Lower lobe of right lung (tissue), 2 donors: ENCODE results near the gene BBLN. TPM values are rescaled to one million over a fixed set of nuclear protein-coding genes. Genes with fewer than 3 reads are reported as not detected.

Experiments used
- ATAC-seq, 2 donors: fragments of 200-7000 bp; cut with Tn5 transposase; one replicate each; pipeline ENCODE4 v1.9.1; 2020 to 2022; ENCODE audit warnings: mild to moderate bottlenecking in 2 of 2, moderate library complexity in 2 of 2
- DNase-seq: peaks from one replicate; pipeline ENCODE4 v3.0.0-alpha.2; 2020
- H3K27ac ChIP-seq: fragments of 200-600 bp; one replicate; pipeline ENCODE4 v1.8.0; 2022
- H3K27me3 ChIP-seq: fragments of 200-600 bp; one replicate; pipeline ENCODE4 v1.8.0; 2022; ENCODE audit warnings: low read depth
- H3K36me3 ChIP-seq: fragments of 200-600 bp; one replicate; pipeline ENCODE4 v1.8.0; 2022; ENCODE audit warnings: mild to moderate bottlenecking
- H3K4me1 ChIP-seq: fragments of 200-600 bp; one replicate; pipeline ENCODE4 v1.8.0; 2022
- H3K4me3 ChIP-seq: fragments of 200-600 bp; one replicate; pipeline ENCODE4 v1.8.0; 2022; ENCODE audit warnings: mild to moderate bottlenecking
- H3K9me3 ChIP-seq: fragments of 200-600 bp; one replicate; pipeline ENCODE4 v1.8.0; 2022
- CTCF ChIP-seq: fragments of 200-600 bp; IDR thresholded peaks from one replicate; pipeline ENCODE4 v1.8.0; 2022; ENCODE audit warnings: antibody characterized with exemption, mild to moderate bottlenecking
- intact Hi-C: fragments of 100-400 bp; cut with DNase I; formaldehyde crosslinking; loops from one replicate; pipeline ENCODE4 v1.11.0; 2022
- total RNA-seq: library from RNA; stranded (reverse); fragmentation: NEBNext Ultra II Directional; extraction: Animal tissue kit (Norgen Biotek cat#: 25700); gene quantifications from one replicate; pipeline ENCODE4 v1.2.1, GENCODE V29; 2021
- donor health status: DM: no; HTN: yes; CAD: no; lungs with severe emphysema.

The BBLN gene
- total RNA-seq, 1 donor from 2014 or later: 47.9 TPM

GRCh38 chr9:128182893-128183588 is 23.0 kb downstream of the BBLN start:
- TF ChIP-seq CTCF: no peak
- no peak for ATAC-seq
- Histone ChIP-seq H3K4me1 (no peaks in the 10 kb centered on the region), H3K27me3 (no peaks in the 10 kb centered on the region), H3K36me3 (peaks cover 77% of the 10 kb centered on the region), H3K4me3 (no peak overlapping the region), H3K9me3 (no peaks in the 10 kb centered on the region), H3K27ac (no peak overlapping the region)
- no peak for DNase-seq
- intact Hi-C loops: no loop called here

GRCh38 chr9:128185979-128186965 is 26.2 kb downstream of the BBLN start:
- no peak overlapping the region for H3K27ac ChIP-seq
- TF ChIP-seq CTCF: no peak
- no peak overlapping the region for H3K4me3 ChIP-seq
- intact Hi-C loops: no loop called here
- no peaks in the 10 kb centered on the region for H3K27me3 ChIP-seq
- ATAC-seq (no peak), DNase-seq (no peak)
- H3K4me1 ChIP-seq: peaks cover 11% of the 10 kb centered on the region
- H3K36me3 ChIP-seq: peaks cover 69% of the 10 kb centered on the region
- no peaks in the 10 kb centered on the region for H3K9me3 ChIP-seq

GRCh38 chr9:128187361-128187760 is 27.3 kb downstream of the BBLN start:
- intact Hi-C loops: no loop called here

GRCh38 chr9:128188209-128188608 is 28.1 kb downstream of the BBLN start:
- ATAC-seq: no peak
- H3K27me3 ChIP-seq: no peaks in the 10 kb centered on the region
- no peaks in the 10 kb centered on the region for H3K9me3 ChIP-seq
- H3K4me3 ChIP-seq: no peak overlapping the region
- no peak for TF ChIP-seq CTCF
- intact Hi-C loops: no loop called here
- H3K4me1 ChIP-seq: peaks cover 20% of the 10 kb centered on the region
- H3K27ac ChIP-seq: no peak overlapping the region
- H3K36me3 ChIP-seq: peaks cover 62% of the 10 kb centered on the region
- no peak for DNase-seq

More at GRCh38 chr9:128187361-128187760, 27.3 kb downstream of the BBLN start:
- Histone ChIP-seq H3K27ac (no peak overlapping the region), H3K9me3 (no peaks in the 10 kb centered on the region), H3K36me3 (peaks cover 69% of the 10 kb centered on the region), H3K4me3 (no peak overlapping the region), H3K4me1 (peaks cover 17% of the 10 kb centered on the region), H3K27me3 (no peaks in the 10 kb centered on the region)
- ATAC-seq (no peak), DNase-seq (no peak)
- no peak for TF ChIP-seq CTCF

- Histone ChIP-seq H3K9me3 (no peaks in the 10 kb centered on the region), H3K4me3 (no peak overlapping the region), H3K27ac (no peak overlapping the region), H3K4me1 (peaks cover 20% of the 10 kb centered on the region), H3K27me3 (no peaks in the 10 kb centered on the region), H3K36me3 (peaks cover 46% of the 10 kb centered on the region)
- ATAC-seq (no peak), DNase-seq (no peak)
- intact Hi-C loops: no loop called here
- no peak for TF ChIP-seq CTCF
Observed at GRCh38 chr9:128190013-128190412, 29.9 kb downstream of the BBLN start.
